ENCODE data around the gene MAPK8IP1. TPM values are rescaled to one million over a fixed set of nuclear protein-coding genes. Genes with fewer than 3 reads are reported as not detected.

MAPK8IP1 gene
- total RNA-seq, 2 donors from 2014 or later, result 0.65 to 0.93 TPM

DNA sequence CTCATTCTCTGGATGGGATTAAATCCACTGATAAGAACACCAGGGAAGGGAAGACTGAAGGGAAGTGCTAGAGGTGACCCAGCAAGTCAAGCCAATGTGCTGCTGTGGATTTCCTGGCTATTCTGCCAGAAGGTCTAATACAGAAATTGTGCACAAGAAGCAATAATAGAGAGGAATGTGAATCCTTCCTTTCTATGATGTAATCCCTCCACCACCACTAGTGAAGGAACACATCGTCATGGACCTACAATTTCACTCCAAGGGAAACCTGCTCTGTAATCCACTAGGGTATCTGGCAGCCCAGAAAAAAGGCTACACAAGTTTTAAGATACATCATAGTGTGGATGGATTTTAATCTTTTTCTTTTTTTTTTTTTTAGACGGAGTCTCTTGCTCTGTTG is 54.4 kb downstream of the MAPK8IP1 start:
- Mint-ChIP-seq H3K4me3 (no peak overlapping the region), H3K4me1 (peaks cover 6% of the 10 kb centered on the region), H3K9me3 (no peaks in the 10 kb centered on the region), H3K36me3 (ENCODE audit: low read depth) (peaks cover 86% of the 10 kb centered on the region), H3K27ac (no peak overlapping the region), H3K27me3 (no peaks in the 10 kb centered on the region)
- ATAC-seq (replicated peaks), result no peak

DNA sequence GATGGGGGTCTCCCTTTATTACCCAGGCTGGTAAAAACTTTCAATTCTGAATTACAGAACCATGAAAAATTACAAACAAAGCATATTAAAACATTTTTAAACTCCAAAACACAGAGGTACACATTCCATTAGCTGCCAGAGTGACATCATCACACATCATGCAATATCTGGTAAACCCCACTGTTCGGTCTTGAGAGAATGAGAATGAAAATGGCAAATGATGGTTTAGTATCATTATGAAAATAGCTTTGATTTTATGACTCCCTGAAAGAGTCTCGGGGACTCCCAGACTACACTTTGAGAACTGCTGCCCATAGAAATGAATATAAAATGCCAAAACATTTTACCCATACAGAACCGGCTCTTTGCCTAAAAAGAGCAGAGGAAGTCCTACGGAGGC is 55.8 kb downstream of the MAPK8IP1 start:
- Mint-ChIP-seq H3K27ac (peak overlapping the region; percentile 73), H3K9me3 (no peaks in the 10 kb centered on the region), H3K36me3 (ENCODE audit: low read depth) (peaks cover 88% of the 10 kb centered on the region), H3K4me1 (peaks cover 6% of the 10 kb centered on the region), H3K4me3 (no peak overlapping the region), H3K27me3 (no peaks in the 10 kb centered on the region)
- peak; percentile 72 for ATAC-seq (replicated peaks)

DNA sequence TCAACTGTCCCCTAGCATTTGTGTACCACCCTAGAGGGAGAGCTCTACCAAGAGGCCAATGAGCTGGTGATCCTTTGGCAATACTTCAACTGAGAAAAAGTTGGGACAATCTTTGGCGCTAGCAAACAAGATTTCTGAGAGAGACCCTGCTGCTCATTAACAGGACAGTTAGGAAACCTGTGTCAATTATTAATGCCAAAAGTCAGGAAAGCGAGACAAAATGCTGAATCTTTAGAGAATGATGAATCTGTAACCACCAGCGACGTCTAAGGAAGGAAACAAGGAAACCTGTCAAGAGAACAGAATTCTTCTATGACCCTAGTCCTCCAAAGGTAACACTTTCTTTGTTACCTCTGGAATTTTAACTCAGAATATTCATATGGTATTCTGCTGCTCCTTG is 56.9 kb downstream of the MAPK8IP1 start:
- ATAC-seq (replicated peaks), result no peak
- H3K36me3 Mint-ChIP-seq (ENCODE audit: low read depth), result peaks cover 90% of the 10 kb centered on the region
- H3K4me3 Mint-ChIP-seq, result no peak overlapping the region
- H3K27me3 Mint-ChIP-seq, result no peaks in the 10 kb centered on the region
- H3K9me3 Mint-ChIP-seq, result no peaks in the 10 kb centered on the region
- peaks cover 6% of the 10 kb centered on the region for H3K4me1 Mint-ChIP-seq
- peak overlapping the region; percentile 73 for H3K27ac Mint-ChIP-seq

DNA sequence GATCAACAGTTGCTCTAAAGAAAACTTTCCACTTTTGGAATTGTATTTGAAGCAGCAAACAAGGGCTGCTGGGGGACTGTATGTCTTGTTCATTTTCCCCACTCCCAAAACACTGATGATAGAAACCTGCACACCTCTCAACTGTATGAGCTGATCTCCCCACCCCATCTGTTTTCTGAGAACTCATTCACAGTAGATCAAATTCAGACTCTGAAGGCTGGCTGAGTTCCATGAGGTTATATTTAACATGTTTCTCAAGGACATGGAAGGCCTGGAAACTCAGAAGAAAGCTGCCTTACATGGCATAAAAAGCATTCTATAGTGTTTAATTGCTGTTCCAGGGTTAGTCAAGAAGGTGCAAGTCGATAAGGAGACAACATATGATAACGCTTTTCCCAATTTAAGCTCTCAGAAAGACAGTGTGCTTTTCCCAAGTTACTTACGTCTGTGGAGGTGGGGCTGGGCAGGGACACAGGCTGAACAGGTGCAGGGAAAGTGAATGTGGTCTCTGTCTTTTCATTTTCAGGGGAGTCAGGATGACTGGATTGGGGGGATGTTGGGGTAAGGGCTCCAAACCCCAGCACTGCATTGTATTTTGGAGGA is 60.0 kb downstream of the MAPK8IP1 start:
- Mint-ChIP-seq H3K4me1 (peaks cover 6% of the 10 kb centered on the region), H3K36me3 (ENCODE audit: low read depth) (peaks cover 97% of the 10 kb centered on the region), H3K4me3 (no peak overlapping the region), H3K27me3 (no peaks in the 10 kb centered on the region), H3K27ac (no peak overlapping the region), H3K9me3 (no peaks in the 10 kb centered on the region)
- no peak for ATAC-seq (replicated peaks)

DNA sequence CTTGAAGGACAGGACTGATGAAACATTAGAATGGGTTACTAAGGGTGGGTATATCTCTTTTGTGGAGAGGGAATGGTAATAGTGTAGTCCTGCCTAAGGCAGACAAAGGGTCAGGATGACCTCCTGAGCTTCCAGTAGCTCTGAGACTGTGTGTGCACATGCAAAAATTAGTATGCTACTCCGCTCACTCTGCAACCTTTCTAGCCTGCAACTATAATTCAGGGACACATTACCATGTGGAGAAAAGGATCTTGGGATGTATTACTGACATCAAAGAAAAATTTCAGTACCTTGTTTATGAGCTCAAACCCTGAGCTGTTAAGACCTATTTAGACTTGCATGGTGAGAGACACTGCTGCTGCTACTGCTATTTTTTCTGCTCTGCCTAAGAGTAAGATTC is 62.4 kb downstream of the MAPK8IP1 start:
- Mint-ChIP-seq H3K36me3 (ENCODE audit: low read depth) (peaks cover 100% of the 10 kb centered on the region), H3K27me3 (no peaks in the 10 kb centered on the region), H3K27ac (no peak overlapping the region), H3K4me3 (no peak overlapping the region), H3K9me3 (no peaks in the 10 kb centered on the region), H3K4me1 (no peaks in the 10 kb centered on the region)
- no peak for ATAC-seq (replicated peaks)

DNA sequence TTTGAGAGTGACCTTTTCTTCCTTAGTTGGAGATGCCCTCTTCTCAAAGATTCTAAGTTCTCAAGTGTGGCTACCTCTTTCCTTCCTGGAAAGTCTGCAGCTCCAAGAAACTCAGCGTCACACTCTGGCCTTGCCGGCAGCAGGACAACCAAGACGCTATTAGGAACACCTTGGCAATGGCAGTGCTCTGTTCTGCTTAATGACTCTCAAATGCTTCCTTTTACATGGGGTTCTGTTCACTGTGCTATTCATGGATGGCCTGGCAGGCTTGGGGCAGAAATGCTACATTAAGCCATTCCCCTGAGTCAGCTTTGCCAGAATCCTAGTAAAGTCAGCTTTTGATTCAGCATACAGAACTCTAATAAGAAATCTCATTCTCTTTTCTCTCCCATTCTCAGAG is 62.9 kb downstream of the MAPK8IP1 start:
- Mint-ChIP-seq H3K27ac (no peak overlapping the region), H3K4me1 (no peaks in the 10 kb centered on the region), H3K36me3 (ENCODE audit: low read depth) (peaks cover 100% of the 10 kb centered on the region), H3K9me3 (no peaks in the 10 kb centered on the region), H3K4me3 (no peak overlapping the region), H3K27me3 (no peaks in the 10 kb centered on the region)
- no peak for ATAC-seq (replicated peaks)

DNA sequence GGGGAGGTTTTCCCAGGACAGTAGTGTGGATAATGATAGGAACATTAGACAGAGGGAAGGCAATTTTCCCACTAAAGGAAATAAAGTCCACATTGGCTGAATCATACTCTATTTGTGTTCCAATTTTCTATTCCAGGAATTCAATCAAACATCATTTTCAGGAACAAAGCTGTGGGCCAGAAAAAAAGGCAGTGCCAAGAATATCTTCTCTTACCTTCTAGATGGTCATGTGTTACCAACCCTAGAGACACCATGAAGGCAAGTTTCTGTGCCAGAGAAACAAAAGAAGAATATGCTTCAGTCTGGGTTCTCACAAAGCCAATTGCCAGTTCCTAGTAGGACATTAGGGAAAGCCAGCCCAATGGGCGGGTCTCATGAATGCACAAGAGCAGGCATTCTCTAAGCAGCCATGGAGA is 64.5 kb downstream of the MAPK8IP1 start:
- H3K4me3 Mint-ChIP-seq, result no peak overlapping the region
- ATAC-seq (replicated peaks), result no peak
- H3K9me3 Mint-ChIP-seq, result no peaks in the 10 kb centered on the region
- peaks cover 100% of the 10 kb centered on the region for H3K36me3 Mint-ChIP-seq (ENCODE audit: low read depth)
- no peaks in the 10 kb centered on the region for H3K27me3 Mint-ChIP-seq
- no peaks in the 10 kb centered on the region for H3K4me1 Mint-ChIP-seq
- H3K27ac Mint-ChIP-seq, result no peak overlapping the region

Other genes with a start within 250 kb of the MAPK8IP1 start
- not detected for gene CHST1, start 220.0 kb upstream of the MAPK8IP1 start, total RNA-seq
- gene SLC35C1, start 80.5 kb upstream of the MAPK8IP1 start, total RNA-seq, result 10 to 100 TPM in 1 of 2 donors, 1 to 10 TPM in 1; 8.7 to 18.9 TPM
- 10 to 100 TPM; 12.3 to 25.4 TPM for gene CRY2, start 38.2 kb upstream of the MAPK8IP1 start, total RNA-seq
- gene FREY1, start 21.6 kb downstream of the MAPK8IP1 start, total RNA-seq, result 1 to 10 TPM; 1.8 to 2.7 TPM
- 10 to 100 TPM; 27.9 to 45.4 TPM for gene PEX16, start 32.2 kb downstream of the MAPK8IP1 start, total RNA-seq
- gene LARGE2, start 37.0 kb downstream of the MAPK8IP1 start, total RNA-seq, result 1 to 10 TPM in 1 of 2 donors, under 1 TPM in 1; 0.80 to 1.8 TPM
- gene PHF21A, start 235.8 kb downstream of the MAPK8IP1 start, total RNA-seq, result 10 to 100 TPM; 33.5 to 91.7 TPM

All from activated T-helper 17 cell treated with anti-CD3 and anti-CD28 coated beads, Interleukin-2, amount 50 U/mL, for 72 hours (primary cell).